CD4-positive, alpha-beta T cell treated with Interleukin-17A for 4 hours (primary cell): ENCODE results near the gene SLC44A1.

ENCODE experiments used
- DNase-seq: peaks from one replicate; pipeline ENCODE4 v3.0.0-alpha.2; 2020; ENCODE audit warnings: mixed read lengths

Gene SLC44A1

DNA sequence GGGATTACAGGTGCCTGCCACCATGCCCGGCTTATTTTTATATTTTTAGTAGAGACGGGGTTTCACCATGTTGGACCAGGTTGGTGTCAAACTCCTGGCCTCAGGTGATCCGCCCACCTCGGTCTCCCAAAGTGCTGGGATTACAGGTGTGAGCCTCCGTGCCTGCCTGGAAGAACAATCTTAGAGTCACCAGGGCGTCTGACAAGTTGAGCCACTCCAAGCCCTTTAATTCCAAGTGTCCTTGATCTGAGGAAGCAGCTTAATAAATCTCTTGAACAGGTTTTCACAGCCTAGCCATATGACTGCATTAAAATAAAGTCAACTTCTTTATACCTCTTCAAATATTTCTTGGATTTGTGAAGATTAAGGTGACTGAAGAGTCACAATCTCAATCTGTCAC, 31.5 kb downstream of the SLC44A1 start:
- no peak for DNase-seq

DNA sequence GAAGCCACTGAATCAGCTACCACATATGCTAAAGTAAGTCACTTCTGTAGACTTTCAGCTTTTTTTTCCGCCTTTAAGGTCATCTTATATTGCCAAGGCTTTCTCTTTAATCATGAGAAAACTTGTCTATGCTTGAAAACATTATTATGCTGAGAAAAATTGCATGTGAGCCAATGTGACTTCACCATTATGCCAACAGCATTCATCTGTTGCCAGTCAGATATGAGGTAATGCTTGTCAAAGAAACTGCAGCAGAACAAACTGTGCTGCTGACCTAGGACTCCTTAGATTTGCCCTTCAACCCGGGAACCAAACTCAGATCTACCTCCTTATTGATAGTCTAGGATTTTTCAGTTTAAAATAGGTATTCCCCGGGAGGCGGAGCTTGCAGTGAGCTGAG, 34.3 kb downstream of the SLC44A1 start:
- DNase-seq, result no peak

DNA sequence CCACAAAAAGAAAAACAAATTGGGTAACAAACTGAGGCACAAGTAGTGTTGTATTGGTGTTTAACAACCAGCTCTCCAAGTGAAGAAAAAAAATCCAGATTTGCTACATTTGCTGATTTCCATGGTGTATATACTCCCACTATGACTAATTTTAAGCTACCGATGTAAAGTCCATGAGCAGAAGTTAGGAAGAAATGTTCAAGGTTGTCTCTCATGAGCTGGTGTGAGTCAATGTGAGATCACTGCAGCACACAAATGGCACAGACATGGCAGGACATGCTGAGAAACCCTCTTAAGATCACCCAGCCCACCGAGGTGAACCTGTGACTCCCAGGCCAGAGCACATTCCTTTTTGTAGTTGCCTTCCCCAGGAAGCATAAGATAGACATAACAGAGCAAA, 36.2 kb downstream of the SLC44A1 start:
- DNase-seq, result no peak

DNA sequence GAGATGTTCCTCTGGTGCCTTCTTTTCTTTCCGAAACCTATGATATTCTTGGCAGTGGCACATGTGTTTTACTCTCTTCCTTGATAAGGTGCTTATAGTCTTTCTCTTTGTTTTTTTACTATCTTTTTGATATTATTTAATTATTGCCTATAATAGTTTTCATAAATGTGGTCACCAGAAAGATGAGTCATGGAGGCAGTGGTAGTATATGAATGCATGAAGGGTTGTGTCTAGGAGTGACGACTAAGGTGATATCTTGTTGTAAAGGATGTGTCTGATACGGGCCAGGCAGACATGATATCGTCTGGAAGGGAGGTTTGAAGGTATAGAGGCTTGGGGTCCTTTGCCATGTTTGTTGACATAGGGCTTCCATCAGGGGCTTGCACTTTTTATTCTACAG, 36.8 kb downstream of the SLC44A1 start:
- no peak for DNase-seq

DNA sequence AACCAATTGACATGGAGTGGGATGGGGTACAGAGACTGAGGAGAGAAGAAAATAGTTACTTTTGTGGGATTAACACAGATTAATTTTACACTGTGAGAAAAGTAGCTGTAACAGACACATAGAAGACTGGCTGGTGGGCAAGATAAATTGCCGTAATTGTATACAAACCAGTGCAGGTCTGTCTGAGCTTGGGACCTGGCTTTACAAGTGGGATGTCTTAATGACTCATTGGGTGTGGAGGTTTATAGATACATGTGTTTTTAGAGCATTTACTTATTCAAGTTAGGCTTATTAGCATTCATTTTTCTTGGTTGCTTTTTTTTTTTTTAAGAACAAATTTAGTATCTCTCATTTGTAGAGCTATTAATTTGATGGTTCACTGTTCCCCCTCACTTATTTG, 37.5 kb downstream of the SLC44A1 start:
- no peak for DNase-seq

DNA sequence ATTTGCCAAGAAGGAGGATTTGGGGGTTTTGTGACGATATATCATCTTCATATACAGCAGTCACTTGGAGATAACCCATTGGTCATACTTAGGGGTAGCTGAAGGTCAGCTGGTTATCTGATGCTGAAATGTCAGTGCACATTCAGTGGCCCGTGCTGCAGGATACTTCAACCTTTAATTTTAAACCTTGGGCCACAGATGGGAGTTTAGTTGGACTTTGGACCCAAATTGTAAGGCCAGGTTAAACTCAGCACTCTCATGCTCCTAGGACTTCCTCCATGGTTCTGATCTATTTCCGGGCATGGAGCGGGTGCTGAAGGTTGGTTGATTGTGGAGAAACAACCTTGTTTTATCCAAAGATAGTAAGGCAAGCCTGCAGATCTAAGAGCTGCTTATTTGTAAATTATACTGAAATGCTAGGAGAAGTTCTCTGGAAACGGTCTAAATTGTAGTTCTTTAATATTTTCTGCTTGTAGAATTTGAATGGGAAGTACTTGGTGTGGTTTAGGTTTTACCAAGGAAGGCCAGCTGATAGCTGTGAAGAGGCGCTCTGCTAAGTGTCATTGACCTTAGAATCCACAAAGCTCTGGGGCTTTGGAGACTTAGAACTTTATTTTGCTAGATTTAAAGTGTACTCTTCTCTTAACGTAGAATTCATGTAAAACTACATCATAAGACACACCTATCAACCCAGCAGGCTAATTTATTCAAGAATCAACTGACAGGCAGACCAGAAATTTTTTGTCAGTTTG, 38.6 kb downstream of the SLC44A1 start:
- no peak for DNase-seq

DNA sequence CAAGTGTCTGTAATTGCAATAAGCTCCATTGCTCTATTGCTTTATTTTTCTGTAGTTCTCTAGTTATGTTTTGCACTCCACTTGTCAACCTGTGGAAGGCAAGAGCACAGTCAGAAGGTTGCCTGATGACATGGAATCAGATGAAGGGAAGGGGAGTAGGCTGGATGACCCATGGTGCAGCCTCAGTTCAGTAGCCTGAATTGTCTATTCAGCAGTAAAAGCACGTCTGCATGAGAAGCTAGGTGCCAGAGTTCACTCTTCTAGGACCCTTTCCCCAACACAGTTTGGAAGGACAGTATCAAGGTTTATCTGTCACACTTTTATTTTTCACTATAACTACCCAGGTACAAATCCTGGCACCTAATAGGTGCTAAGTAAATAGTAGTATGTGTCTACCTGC, 39.3 kb downstream of the SLC44A1 start:
- DNase-seq, result no peak

DNA sequence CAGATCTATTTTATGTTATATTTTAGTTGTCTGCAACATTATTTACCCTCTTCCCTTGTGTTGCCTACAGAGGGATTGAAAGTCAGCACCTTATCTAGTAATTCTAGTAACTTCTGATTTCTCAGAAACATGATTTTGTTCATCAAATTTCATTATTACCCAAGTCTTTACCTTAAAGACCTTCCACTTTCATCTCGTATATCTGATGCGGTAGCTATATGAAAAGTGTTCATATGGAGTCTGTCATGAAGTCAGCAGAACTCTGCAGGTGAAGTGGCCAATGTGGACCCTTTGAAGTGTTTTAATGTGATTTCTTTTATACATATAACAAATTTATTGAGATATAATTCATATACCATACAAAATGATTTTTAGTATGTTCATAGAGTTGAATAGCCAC, 40.0 kb downstream of the SLC44A1 start:
- no peak for DNase-seq

DNA sequence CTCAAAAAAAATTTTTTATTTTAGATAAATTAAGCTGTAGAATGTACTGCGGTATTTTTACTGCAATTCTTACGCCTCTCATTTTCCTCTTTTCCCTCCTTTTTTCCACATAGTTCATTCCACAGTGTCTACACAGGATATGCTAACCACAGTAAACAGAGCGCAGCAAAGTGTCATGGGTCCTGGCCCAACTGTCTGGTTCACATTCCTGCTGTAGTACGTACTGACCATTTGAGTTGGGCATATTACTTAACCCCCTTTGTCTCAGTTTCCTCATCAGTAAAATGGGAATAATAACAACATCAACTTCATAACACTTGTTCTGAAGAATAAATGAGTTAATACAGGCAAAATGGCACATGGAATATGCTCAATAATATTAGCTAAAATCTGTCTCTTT, 41.6 kb downstream of the SLC44A1 start:
- DNase-seq, result no peak

DNA sequence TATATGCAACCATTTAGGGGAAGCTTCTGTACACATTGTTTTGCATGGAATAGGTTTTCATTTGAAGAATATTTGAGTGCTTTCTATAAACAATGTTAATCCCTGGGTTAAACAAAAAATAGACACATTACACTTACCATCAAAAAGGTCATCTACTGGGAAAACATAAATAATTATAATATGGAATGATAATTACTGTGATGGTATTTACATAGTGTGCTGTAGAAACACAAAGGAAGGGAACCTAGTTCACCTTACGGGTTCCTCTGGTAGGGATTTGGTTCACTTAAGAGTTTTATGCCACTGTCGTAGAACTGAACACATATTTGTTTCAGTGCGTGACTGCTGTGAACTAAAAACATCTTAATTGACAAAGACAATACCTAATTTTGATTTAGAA, 44.9 kb downstream of the SLC44A1 start:
- no peak for DNase-seq

DNA sequence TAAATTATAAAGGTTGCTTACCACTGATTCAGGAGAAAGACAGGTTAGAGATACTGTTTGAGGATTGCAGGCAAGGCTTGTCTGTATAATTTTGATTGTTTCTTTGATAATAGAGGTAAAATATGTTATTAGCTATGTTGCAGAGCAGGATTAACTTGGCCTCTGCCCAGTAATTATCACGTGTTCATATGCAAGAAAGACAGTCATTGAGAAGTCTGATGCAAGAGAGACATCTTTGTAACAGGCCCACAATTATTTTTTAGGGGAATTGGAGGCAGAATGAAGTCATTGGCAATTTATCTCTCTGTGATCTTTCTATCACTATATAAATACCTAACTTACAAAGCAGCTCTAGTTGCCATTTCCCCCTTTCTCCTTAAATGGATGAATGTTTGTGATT, 46.0 kb downstream of the SLC44A1 start:
- no peak for DNase-seq

DNA sequence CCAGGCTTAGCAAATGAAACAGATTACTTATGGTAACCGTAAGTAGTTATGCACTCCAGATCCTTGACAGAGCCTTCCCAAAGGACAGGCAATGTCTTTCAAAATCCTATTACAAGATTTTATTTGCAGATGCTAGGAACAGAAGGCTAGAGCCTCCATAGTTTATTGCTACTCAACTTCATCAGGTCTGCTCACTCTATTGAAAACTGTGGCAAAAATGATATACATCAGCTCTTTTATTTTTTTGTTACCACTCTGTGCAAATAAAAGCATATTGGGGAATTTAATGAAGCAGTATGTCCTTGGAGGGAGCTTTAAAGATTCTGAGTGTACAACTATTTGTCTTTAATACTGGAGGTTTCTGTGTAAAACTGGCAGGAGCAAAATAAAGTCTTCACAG, 46.5 kb downstream of the SLC44A1 start:
- no peak for DNase-seq

DNA sequence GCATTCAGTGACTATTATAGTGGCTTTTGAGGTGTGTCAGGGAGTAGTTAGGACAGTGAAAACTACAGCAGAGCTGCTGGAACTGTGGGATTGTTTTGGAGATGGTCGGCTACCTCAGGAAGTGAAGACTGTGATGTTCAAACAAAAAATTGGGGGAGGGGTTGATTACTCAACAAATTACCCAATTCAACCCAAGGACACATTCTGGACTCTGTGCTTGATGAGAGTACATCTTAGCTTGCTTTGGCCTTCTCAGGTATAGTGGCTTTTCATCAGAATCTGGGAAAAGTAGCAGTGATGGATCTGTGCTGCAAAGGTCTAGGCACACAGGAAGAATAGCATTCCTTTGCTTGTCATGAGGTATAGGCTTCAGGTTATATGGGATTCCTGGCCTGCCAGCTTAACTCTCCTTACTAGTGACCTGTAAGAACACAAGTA, 47.0 kb downstream of the SLC44A1 start:
- DNase-seq, result no peak

DNA sequence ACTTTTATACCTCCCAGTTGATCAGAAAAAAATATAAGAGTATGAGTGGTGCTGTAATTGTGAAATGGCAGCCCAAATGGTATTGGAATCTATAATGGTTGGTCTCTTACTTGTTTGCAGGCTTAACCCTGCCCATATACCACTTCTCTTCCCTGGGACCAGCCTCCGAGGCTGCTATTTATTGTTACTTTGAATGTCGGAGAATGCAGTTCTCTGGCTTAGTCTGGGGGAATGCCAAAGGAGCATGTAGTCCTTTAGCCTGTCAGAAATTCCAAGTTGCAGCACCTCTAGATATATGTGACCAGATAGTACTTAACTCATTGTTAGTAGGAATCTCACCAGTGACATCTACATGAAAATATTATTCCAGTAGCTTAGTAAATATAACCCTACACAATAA, 47.5 kb downstream of the SLC44A1 start:
- DNase-seq, result no peak

DNA sequence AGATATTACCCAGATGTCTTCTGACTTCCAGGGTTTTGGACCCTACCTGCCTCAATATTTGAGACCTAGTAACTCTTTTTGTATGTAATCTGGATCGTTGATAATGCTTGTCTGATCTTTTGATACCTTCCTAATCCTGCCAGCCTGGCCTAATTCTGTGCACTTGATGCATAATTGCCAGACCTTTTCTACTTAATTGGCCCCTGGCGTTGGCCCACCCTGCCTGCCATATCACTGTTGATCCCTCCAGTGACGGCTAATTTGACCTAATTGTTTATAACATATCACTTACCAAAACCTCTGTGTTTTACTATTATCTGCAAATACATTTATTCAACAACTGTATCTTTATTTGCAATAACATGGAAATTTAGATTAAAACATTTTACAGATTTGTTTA, 49.0 kb downstream of the SLC44A1 start:
- DNase-seq, result no peak

DNA sequence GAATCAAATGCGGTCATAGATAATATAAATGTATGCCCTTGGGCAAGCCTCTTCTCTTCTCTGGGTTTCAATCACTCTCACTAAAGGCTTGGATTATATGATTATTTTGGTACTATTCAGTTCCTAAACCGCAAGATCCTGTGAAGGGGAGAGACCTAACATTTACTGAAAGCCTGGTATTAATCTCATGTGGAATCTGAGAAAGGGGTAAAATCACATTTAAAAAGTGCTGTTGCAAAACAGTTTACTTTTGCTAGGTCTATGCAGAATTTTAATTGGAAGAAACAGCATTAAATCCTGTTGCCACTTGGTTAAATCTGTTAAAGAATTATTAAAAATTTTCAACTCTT, 50.7 kb downstream of the SLC44A1 start:
- no peak for DNase-seq

DNA sequence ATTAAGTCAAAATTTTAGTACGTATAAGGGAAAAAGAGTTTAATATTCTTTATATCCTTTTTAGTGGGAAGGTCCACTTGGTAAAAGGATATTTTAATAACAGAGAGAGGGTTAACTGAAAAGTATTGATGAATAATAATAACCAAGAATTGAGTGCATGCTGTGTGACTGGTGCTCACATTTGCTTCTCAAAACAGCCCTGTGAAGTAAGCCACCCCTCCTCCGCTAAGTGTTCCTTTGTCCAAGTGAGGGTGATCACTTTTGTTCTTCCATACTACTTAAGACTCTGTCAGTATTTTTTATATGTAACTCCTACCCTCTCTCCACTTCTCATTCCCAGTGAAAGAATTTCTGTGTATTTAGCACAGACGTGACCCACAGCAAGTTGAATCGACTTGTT, 51.5 kb downstream of the SLC44A1 start:
- DNase-seq, result no peak

DNA sequence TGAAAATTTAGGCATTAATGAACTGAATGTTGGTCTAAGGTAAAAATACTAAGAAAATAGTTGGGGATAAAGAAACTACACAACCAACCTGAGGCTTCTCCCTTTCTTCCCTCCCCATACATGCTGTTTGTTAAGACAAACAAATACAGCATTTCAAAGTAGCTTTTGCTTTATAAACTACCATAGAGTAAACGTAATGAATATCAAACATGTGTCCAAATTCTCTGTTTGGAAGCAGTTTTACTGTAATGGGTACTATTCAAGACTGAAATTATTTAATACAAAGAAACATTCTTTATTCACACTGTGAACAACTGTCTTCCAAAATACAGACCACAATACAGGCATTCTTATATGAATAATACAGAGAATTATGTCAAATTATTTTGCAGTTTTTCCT, 52.0 kb downstream of the SLC44A1 start:
- no peak for DNase-seq

DNA sequence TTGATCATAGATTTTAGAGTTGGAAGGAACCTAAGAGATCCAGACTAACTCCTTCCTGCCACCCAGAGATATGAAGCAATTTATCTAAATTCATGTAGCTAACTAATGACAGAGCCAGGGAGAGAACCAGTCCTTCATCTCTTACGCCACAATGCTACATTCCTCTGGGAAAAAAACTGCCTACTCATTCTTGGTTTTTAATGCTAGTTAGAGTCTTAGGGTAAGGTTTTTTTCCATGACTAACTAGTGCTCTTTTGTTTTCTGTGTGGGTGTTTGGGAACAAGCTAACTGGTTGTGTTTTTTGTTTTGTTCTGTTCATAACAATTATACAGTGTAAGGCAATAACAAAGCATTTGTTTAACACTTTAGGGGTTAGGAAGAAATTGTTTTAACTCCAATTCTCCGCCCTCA, 52.4 kb downstream of the SLC44A1 start:
- DNase-seq, result no peak

DNA sequence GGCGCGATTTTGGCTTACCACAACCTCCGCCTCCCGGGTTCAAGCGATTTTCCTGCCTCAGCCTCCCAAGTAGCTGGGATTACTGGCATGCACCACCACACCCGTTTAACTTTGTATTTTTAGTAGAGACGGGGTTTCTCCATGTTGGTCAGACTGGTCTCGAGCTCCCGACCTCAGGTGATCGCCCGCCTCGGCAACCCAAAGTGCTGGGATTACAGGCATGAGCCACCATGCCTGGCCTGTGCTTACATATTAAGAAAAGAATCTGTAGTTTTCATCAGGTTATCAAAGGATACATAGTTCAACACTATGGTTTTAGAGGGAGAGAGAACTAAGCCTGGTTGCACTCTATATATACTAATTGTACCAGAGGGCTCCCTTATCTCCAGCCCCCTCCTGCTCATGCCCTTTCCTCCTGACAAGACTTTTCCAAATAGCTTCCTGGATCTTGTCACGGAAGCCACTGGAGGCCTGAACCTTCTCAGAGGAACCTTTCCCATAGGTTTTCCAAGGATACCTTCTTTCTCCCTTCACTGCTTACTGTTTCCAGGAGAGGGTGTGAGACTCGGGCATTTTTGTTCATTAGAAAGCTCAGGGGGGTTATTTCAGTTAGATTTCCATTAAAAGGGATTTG, 53.1 kb downstream of the SLC44A1 start:
- DNase-seq, result no peak

DNA sequence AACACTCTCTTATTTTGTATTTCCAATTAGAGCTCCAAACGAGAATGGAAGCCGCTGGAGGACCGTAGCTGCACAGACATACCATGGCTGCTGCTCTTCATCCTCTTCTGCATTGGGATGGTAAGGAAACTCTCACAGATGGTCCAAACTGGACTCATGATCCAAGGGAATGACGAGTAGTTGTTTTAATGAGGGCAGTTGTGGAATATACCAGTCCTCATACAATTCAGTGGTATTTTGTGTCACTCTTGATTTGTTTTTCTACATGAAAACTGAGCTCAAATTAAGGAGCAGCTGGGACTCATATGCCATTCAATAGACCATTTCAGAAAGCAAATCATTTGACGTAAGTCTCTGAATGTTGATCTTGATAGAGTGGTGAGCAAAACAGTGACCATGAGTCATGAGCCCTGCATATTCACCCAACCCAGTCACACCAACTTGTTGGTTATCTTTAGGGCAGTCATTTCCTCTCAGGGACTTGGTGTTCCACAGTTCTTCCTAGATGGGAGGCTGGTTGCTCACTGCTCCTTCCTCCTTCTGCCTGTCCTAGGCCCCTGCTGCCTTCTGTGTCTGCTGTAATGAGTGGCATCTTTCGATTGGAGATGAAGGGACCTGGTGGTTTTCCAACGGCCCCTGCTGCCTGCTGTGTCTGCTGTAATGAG, 54.9 kb downstream of the SLC44A1 start:
- DNase-seq, result no peak

DNA sequence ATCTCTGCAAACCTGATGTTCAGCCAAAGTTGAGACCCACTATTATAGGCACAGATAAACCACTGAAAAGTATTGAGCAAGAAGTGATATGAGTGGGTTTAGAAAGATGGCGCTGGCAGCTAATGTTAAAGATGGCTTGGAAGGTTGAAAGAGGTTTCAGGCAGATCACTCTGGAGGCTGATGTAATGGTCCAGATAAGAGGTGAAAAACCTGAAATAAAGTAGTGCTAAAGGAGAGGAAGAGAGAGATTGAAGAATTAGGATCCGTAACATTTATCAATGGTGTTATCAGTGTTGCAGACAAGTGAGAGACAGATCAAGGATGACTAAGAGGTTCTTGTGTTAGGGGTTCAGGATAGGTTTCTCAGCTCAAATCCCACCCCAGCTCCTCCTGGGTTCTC, 58.3 kb downstream of the SLC44A1 start:
- no peak for DNase-seq

DNA sequence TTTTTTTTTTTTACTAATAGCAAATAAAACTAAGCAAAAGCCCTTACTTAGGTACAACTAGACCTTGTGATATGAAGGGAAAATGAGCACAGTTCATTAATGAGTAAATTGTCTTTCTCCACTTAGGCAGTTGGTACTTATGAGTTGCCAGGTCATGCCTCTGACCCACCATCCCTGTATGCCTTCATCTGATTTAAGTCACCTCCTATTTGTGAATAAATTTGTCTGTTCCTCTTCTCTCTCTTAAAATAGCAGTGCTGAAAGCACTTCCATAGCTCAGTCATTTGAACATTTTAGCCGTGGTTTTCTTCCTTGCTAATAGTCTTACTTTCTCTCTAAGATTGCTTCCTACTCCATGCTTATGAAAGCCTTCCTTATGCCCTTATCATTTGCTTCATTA, 61.4 kb downstream of the SLC44A1 start:
- no peak for DNase-seq

DNA sequence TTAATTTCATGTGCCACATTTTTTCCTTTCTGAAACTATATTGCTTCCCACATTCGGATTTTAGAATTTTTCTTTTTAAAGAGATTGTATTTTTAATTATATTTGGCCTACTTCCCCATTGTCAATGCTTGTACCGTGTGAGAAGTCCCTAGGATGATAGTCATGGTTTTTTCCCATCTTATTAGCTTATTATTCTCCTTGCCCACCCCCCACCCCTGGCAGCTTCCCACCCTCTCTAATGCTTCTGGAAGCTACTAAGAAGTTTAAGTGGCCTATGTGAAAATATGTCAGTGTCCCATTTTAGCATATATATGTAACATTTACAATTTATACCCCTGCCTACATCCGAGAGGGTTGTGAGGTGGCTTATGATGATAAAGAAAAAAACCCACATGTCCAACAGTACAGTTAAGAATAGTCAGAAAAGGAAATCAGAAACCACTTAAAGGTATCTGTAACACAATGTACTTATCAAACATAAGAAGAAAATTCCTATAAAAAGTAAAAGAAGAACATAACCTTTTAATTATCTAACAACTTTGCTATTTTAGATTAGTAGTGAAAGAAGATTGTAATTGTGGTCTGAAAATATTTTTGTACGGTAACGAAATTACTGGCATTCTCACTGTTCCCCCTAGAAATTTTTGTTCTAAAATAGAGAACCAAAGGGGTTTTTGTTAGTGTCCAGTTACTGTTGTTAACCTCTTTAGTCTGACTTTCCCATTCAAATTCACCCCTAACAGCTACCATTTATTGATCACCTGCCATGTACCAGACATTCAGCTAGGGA, 62.1 kb downstream of the SLC44A1 start:
- no peak for DNase-seq
